Left kidney (tissue), 2 donors: ENCODE data around the gene NFATC4. TPM values are rescaled to one million over a fixed set of nuclear protein-coding genes. Genes with fewer than 3 reads are reported as not detected.
"Not testable (repeated sequence)": the region's sequence is repeated elsewhere in the genome, so short reads cannot be mapped to it uniquely, and the experiment has no call there.

Experiments used
- DNase-seq: peaks from one replicate; pipeline ENCODE4 v3.0.0-alpha.2; 2013
- polyA plus RNA-seq: library from polyadenylated mRNA; unstranded; fragments of 120-200 nt; gene quantifications from one replicate; pipeline ENCODE4 v1.2.1, GENCODE V29; 2013; ENCODE audit not compliant: insufficient read length

Gene NFATC4
- polyA plus RNA-seq, 1 donor: 70.3 TPM

DNA sequence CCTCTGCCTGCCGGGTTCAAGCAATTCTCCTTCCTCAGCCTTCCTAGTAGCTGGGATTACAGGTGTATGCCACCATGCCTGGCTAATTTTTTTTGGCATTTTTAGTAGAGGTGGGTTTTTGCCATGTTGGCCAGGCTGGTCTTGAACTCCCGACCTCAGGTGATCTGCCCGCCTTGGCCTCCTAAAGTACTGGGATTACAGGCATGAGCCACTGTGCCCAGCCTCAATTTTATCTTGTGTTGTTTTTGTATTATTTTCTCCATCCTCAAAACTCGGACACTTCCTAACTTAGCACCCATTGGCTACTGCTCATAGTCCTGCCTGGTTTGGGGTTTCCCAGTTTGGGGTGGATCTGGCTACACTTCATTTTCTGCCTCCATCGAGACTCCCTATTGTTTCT is 19.6 kb downstream of the NFATC4 start:
- not testable (repeated sequence) for DNase-seq

DNA sequence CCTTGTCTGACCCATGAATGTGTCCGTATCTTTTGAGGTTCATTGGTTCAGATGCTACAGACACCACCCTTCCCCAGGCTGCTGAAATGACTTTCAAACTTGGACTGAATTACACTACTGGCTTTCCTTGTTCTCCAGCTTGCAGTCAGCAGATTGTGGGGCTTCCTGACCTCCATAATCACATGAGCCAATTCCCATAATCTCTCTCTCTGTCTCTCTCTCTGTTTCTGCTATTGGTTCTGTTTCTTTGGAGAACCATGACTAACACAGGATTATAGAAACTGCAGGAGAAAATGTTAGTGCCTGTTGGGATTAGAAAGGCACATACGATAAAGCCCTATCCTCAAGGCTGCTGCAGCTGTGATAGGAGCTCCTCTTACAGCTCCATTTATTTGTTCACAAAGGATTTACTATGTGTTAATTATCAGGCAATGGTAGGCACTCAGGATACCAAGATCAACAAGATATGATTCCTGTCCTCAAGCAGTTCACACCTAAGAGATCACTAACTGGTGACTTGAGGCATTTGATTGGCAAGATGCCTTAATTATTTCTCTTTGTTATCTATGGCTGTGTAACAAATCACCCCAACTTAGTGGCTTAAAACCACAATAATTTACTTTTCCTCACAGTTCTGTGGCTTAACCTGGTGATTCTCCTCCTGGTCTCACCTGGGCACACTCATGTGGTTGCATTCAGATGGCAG is 20.6 kb downstream of the NFATC4 start:
- DNase-seq: no peak

DNA sequence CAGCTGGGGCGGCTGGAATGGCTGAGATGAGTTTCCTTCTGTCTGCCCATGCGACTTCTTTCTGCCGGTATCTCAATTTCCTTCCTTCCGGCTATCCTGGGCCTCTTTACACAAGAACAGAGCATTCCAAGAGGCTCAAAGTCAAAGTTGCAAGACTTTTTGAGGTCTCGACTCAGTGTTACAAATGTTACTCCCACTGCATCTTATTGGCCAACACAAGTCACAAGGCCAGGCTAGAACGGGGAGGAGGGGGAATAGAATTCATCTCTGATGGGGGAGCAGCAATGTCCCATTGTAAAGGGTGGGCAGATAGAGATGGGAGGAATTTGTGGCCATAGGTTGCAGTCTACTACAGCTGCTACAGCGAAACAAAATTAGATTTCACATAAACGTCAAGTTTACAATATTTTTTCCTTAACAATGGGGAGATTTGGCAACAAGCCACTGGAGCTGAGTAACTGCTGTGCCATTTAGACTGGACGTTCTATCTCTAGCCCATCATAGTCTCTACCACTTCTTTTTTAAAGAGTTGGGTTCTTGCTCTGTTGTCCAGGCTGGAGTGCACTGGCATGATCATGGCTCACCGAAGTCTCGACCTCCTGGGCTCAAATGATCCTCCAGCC is 21.4 kb downstream of the NFATC4 start:
- DNase-seq: no peak

DNA sequence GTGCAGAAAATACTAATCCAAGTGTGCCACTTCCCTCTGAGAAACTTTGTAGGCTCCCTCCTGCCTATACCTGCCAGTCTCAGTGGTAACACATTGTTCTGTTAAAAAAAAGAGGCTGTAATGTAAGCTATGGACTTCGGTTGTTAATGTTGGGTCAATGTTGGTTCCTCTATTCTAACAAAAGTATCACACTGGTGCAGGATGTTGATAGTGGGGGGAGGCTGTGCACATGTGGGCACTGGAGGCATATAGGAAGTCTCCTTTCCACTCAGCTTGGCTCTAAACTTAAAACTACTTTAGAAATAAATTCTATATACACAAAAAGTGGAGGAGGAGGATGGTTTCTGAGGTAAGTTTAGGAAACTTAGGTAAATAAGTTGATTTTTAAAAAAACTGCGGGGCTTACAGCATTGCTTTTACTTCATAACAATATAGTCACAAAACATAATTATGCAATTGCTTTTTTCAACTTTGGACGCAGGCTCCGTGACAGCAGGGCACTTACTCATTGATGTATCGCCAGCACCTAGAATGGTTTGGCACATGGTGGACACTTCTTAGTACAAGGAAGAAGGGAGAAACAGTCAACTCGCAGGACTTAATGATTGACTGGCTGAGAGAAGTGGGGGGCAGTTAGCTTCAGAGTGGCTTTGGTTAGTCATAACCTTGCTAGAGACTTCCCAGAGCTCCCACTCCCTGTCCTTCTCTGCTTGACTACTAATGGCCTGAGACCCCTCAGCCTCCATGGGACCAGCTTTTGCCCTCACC is 22.9 kb downstream of the NFATC4 start:
- no peak for DNase-seq

DNA sequence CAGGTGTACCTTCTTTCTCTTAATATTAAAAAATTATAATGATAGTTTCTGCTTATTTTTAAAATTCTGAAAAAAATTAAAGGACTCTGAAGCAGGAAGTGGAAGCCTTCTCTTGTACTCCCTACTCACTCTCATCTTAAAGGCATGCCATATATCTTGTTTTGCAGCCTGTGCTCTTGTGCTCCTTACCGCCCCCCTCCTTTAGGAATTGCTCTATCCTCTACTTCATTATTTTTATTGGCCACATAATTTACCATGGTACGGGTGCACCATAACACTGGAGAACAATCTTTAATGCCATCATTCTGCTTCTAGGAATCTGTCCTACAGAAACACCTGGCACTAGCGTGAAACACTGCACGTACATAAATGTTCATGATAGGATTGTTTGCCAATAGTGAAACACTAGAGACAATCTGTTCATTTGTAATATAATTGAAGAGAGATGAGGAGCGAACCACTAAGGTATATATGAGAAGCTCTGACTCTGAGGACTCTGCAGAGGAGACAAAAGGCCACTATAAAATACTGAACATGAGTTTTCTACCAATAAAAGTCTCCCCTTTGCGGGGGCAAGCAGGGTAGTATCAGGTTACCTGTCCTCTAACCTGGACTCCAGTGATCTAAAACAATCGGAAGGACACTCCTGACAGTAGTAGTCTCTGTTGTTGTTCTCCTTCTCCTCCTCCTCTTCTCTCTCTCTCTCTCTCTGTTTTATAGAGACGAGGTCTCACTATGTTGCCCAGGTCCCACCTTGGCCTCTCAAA is 24.5 kb downstream of the NFATC4 start:
- peak; percentile 67 for DNase-seq

- no peak for DNase-seq
These were observed 26.3 kb downstream of the NFATC4 start for GRCh38 chr14:24394275-24394674.

- DNase-seq: no peak
These were observed 27.9 kb downstream of the NFATC4 start for GRCh38 chr14:24395609-24396582.

DNA sequence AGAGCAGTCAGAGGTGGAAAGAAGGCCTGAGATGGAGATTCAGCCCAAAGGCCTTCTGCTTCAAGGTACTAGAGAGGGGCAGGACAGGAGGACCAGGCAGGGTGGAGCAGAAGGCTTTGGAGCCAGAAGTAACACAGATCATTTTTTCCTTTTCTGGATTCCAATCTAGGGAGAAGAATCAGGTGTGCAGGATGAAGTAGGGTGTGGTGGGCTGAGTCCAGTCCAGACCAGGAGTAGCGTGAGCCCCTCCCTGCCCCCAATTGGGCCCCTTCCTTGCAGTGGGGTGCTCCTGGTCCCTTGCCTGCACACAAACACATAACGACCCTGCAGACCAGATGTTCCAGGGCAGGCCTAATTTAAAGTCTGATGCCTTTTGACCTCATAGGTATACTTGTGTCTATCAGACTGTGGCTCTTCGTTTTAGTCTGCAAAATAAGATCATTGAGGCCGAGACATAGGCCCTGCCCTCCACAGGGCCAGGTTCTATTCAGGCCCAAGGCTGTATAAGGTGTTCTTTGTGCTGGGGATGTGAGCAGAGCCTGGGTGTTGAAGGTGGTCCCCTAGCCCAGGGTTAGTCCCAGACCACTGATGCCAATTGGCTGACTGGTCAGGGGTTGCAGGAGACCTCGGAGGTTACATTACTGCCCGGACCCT is 29.8 kb downstream of the NFATC4 start:
- no peak for DNase-seq

GRCh38 chr14:24398293-24398652 is 30.3 kb downstream of the NFATC4 start:
- peak; percentile 80 for DNase-seq

- peak; percentile 72 for DNase-seq
These were observed 30.9 kb downstream of the NFATC4 start, which contains the start of gene NYNRIN for GRCh38 chr14:24398653-24399446. TSS of gene NYNRIN (plus strand) at chr14:24399003. CDS start at chr14:24399247, 244 bp downstream.

GRCh38 chr14:24399447-24399822 is 31.5 kb downstream of the NFATC4 start:
- no peak for DNase-seq

DNA sequence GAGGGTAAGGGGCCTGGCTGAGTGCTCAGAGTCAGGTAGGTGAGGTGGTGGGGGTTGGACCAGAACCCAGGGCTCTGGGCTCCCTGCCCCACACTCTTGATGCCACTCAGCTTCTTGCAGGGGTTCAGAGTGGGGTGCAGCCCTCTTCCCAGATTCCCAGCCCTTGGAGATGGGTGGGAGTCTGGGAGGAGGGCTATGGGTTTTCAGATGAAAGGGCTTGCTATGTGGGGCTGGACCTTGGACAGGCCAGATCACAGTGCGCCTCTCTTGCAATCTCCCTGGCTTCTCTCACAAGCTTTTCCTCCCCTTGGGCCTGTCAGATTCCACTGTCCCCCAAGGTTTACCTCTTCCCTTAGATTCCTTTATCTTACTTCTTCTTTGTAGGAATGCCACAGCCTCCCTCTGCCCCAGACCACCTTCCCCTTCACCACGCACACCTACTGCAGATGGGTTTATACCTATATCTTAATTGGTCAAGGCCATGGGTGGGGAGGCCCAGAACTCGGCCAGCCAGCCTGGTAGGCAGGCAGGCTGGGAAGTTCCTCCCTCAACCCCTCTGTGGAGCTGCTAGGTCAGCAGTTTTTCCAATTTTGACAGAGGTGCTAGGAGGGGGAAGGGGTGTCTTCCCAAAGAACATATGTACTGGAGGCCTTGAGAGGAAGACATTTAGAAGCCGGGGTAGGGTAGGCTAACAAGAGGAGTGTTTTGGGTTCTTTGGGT is 32.2 kb downstream of the NFATC4 start:
- DNase-seq: no peak

GRCh38 chr14:24401810-24402702 is 34.1 kb downstream of the NFATC4 start:
- no peak for DNase-seq

- DNase-seq: no peak
These were observed 35.5 kb downstream of the NFATC4 start for GRCh38 chr14:24403294-24403998.

GRCh38 chr14:24404814-24405213 is 36.8 kb downstream of the NFATC4 start:
- no peak for DNase-seq

DNA sequence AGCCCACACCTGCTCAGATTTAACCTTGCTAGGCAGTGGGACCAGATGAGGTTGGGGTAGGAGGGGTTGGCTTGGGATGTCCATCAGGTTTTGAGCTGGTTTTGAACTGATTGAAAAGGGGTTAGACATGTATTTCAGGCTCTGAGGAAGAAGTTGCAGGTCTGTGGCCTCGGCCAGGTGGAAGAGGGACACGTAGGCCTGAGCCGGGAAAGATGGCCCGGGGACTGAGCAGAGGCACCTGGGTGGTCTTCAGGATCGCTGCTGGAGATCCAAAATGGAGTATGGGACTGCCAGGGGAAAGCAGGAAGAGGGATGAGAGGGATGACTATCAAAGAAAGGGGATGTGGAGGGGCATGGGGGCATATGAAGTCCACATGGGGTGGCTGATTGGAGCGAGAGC is 38.4 kb downstream of the NFATC4 start:
- DNase-seq: no peak

DNA sequence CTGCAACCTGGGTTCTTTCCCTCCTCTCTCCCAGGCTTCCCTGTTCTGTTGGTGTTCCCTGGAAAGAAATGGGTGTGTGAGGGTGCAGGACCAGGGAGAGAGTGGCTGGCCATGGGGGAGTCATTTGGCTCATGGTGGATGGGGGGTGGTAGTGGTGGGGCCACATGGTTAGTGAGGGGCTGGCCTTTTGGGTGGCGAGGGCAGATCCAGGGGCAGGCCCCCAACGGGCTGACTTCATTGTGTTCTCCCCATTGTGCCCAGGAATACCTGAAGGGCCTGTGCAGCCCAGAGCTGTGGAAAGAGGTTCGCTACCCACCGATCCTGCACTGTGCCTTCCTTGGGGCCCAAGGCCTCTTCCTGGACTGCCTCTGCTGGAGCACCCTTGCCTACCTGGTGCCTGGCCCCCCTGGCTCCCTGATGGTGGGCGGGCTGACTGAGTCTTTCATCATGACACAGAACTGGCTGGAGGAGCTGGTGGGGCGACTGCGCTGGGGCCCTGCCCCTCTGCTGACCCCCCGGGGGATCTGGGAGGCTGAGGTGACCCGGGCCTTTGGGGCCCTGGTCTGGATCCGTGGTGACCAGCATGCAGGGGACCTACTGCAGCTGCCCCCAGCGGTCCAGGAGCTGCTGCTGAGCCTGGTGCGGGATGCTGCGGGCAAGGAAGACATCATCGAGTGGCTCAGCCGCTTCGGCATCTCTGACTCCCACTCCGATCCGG is 39.8 kb downstream of the NFATC4 start:
- DNase-seq: no peak
